KBM-7 (cell line): ENCODE data around the gene NBPF8.
A peak's percentile ranks its signal among the peaks of the same experiment; 100 is the strongest.
"Not testable (repeated sequence)": the region's sequence is repeated elsewhere in the genome, so short reads cannot be mapped to it uniquely, and the experiment has no call there.

Source experiments
- DNase-seq: peaks from one replicate; pipeline ENCODE4 v3.0.0-alpha.2; 2015
- in situ Hi-C: fragments of 300-500 bp; cut with MboI; formaldehyde crosslinking; loops from 2 replicates; pipeline ENCODE4 v1.14.3; 2020; ENCODE audit warnings: low sequenced_read_pairs, low pct_unique_long_range_greater_than_20kb, mixed read lengths

NBPF8 gene

GRCh38 chr1:120414911-120415480 lies at the start of gene NBPF8:
Gene NBPF8 (plus strand): TSS chr1:120415035. CDS start chr1:120436523, 21,488 bp downstream.
- in situ Hi-C loops: not testable (repeated sequence)
- peak; percentile 72 for DNase-seq

GRCh38 chr1:120367709-120368108 lies 47.1 kb upstream of the NBPF8 start:
- DNase-seq, in situ Hi-C loops: not testable (repeated sequence)

GRCh38 chr1:120386651-120387050 lies 28.2 kb upstream of the NBPF8 start:
- in situ Hi-C loops, DNase-seq: not testable (repeated sequence)

GRCh38 chr1:120388597-120389126 lies 26.2 kb upstream of the NBPF8 start:
- in situ Hi-C loops, DNase-seq: not testable (repeated sequence)

GRCh38 chr1:120391365-120391764 lies 23.5 kb upstream of the NBPF8 start:
- DNase-seq, in situ Hi-C loops: not testable (repeated sequence)

- DNase-seq: peak; percentile 3
- in situ Hi-C loops: not testable (repeated sequence)
Measured at GRCh38 chr1:120393316-120394232, 21.3 kb upstream of the NBPF8 start.

GRCh38 chr1:120405348-120405747 lies 9.5 kb upstream of the NBPF8 start:
- DNase-seq, in situ Hi-C loops: not testable (repeated sequence)

GRCh38 chr1:120414451-120414850 lies 384 bp upstream of the NBPF8 start:
- DNase-seq: peak; percentile 17
- in situ Hi-C loops: not testable (repeated sequence)

- peak; percentile 31 for DNase-seq
- in situ Hi-C loops: not testable (repeated sequence)
Measured at GRCh38 chr1:120415492-120415961, 692 bp downstream of the NBPF8 start.

- DNase-seq: not testable (repeated sequence)
Measured at GRCh38 chr1:120425063-120425462, 10.2 kb downstream of the NBPF8 start.

GRCh38 chr1:120431626-120432025 lies 16.8 kb downstream of the NBPF8 start:
- in situ Hi-C loops: not testable (repeated sequence)

More at GRCh38 chr1:120425063-120425462, 10.2 kb downstream of the NBPF8 start:
- in situ Hi-C loops: not testable (repeated sequence)

GRCh38 chr1:120433831-120434230 lies 19.0 kb downstream of the NBPF8 start:
- in situ Hi-C loops, DNase-seq: not testable (repeated sequence)

More at GRCh38 chr1:120431626-120432025, 16.8 kb downstream of the NBPF8 start:
- DNase-seq: not testable (repeated sequence)

GRCh38 chr1:120449124-120449523 lies 34.3 kb downstream of the NBPF8 start:
- in situ Hi-C loops, DNase-seq: not testable (repeated sequence)
